Right lobe of liver (tissue), 6 donors: ENCODE results near the gene CD58. TPM values are rescaled to one million over a fixed set of nuclear protein-coding genes. Genes with fewer than 3 reads are reported as not detected.
"Not testable (repeated sequence)": the region's sequence is repeated elsewhere in the genome, so short reads cannot be mapped to it uniquely, and the experiment has no call there.

ENCODE experiments used
- ATAC-seq, 4 donors: fragments of 200-7000 bp; cut with Tn5 transposase; one replicate each; pipeline ENCODE4 v1.9.1; 2020; ENCODE audit warnings: mild to moderate bottlenecking in 4 of 4, moderate library complexity in 4 of 4
- DNase-seq, 3 donors: peaks; one replicate each; pipeline ENCODE4 v3.0.0-alpha.2; 2020
- H3K27ac ChIP-seq, 3 donors: fragments of 200-600 bp; one replicate each; pipeline ENCODE4 v1.8.0; 2022
- H3K27me3 ChIP-seq, 2 donors: fragments of 200-600 bp; one replicate each; pipeline ENCODE4 v1.8.0; 2022
- H3K36me3 ChIP-seq, 4 donors: fragments of 200-600 bp; sonication (generic) in 1 of 4; one replicate each; pipeline versions ENCODE4 v1.5.1 to v1.8.0; 2017 to 2022; ENCODE audit warnings: control low read depth in 1 of 4
- H3K4me1 ChIP-seq, 4 donors: fragments of 200-600 bp; sonication (generic) in 1 of 4; one replicate each; pipeline versions ENCODE4 v1.5.1 to v1.8.0; 2017 to 2022; ENCODE audit warnings: control low read depth in 1 of 4
- H3K4me3 ChIP-seq, 3 donors: fragments of 200-600 bp; one replicate each; pipeline ENCODE4 v1.8.0; 2022
- H3K9me3 ChIP-seq, 4 donors: fragments of 200-600 bp; sonication (generic) in 1 of 4; one replicate each; pipeline versions ENCODE4 v1.5.1 to v1.8.0; 2017 to 2022; ENCODE audit warnings: control low read depth in 1 of 4
- CTCF ChIP-seq, 4 donors: fragments of 200-600 bp in 3 of 4; fragments of 450-650 bp in 1 of 4; IDR thresholded peaks; one replicate each; pipeline versions ENCODE4 v1.5.1 to v1.8.0; 2016 to 2022; ENCODE audit warnings: antibody characterized with exemption in 4 of 4, mild to moderate bottlenecking in 2 of 4
- POLR2A ChIP-seq: fragments of 450-650 bp; IDR thresholded peaks from one replicate; pipeline ENCODE4 v1.6.1; 2017; ENCODE audit warnings: antibody characterized with exemption, mild to moderate bottlenecking
- WGBS: methylation state at CpG from one replicate; pipeline ENCODE4 v1.1.6; 2018; ENCODE audit warnings: low coverage, low lambda C conversion rate; ENCODE audit not compliant: insufficient coverage; ENCODE audit errors: missing lambda C conversion rate; 5-methylcytosine and 5-hydroxymethylcytosine counted together
- intact Hi-C, 2 donors: fragments of 100-400 bp; cut with DNase I; formaldehyde crosslinking; loops; one replicate each; pipeline versions ENCODE4 v1.11.2 to v1.14.1; 2022
- total RNA-seq, 6 experiments: library from RNA; depleted of rRNA in 2 of 6; stranded (reverse); fragments of >200 nt in 2 of 6; fragmentation: NEBNext Ultra II Directional in 3 of 6; extraction: Animal tissue kit (Norgen Biotek cat#: 25700) in 3 of 6; gene quantifications; one replicate each; pipeline versions ENCODE4 v1.1.0 to v1.2.4, GENCODE V29; 2016 to 2023
- donor health status: DM: no; HTN: yes; CAD: no.
- donor health status: DM: no; HTN: no; CAD: no.
- donor health status: DM: no; HTN: no; CAD: no.
- donor health status: DM: no; HTN: yes; CAD: no.
- donor health status: DM: no; HTN: yes; CAD: no.

CD58 gene
- total RNA-seq, 6 experiments from 2014 or later, result 3.5 to 13.8 (median 7.5) TPM

DNA sequence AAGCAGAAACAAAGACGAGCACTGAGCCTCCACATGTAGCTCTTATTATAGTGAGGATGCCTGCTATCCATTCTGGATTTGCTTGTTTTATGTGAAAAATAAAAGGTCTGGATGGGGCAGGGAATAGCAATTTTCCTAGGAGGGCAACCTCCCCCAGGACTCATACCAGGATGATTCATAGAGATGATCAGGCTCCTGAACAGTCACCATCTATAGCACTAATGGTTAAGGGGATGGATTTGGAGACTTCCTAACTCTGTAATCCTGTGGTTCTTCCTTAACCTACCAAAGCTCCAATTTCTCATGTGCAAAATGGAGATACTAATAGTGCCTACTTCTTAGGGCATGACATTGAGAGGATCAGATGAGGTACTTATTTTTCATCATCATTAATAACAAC is 34.5 kb upstream of the CD58 start:
- no peak for TF ChIP-seq CTCF (IDR thresholded peaks at IDR 0.05)
- TF ChIP-seq POLR2A, result no peak
- Histone ChIP-seq H3K4me3 (no peak overlapping the region), H3K36me3 (no peaks in the 10 kb centered on the region), H3K27ac (no peak overlapping the region), H3K27me3 (no peaks in the 10 kb centered on the region), H3K9me3 (no peaks in the 10 kb centered on the region), H3K4me1 (no peaks in the 10 kb centered on the region)
- intact Hi-C loops, result no loop called here
- 67% methylated on average over 1 of the region's 1 CpG for WGBS
- ATAC-seq, result no peak
- no peak for DNase-seq

GRCh38 chr1:116604408-116604807 is 33.6 kb upstream of the CD58 start:
- ATAC-seq, result not testable (repeated sequence)
- 90% methylated on average over 4 of the region's 6 CpGs for WGBS

DNA sequence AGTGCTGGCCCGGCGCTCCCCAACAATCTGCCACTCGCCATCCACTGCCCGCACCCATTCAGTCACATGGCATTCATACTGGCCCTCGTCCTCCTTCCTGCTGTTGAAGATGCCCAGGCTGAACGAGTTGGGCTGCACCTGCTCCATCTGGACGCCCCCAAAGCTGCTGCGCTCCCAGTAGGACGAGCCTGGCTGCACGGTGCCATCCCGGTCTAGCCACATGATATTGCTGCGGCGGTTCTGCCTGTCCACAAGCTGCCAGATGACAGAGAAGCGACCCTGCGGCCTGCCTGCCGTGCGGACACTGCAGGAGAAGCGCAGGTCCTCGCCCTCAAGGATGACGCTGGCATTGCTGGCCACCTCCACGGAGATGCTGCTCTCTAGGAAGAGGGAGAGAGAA is 32.8 kb upstream of the CD58 start:
- H3K27me3 ChIP-seq, H3K4me1 ChIP-seq, ATAC-seq, DNase-seq, H3K9me3 ChIP-seq, H3K4me3 ChIP-seq, intact Hi-C loops, H3K27ac ChIP-seq, H3K36me3 ChIP-seq: not testable (repeated sequence)
- 82% methylated on average over 2 of the region's 21 CpGs for WGBS

More at GRCh38 chr1:116604408-116604807, 33.6 kb upstream of the CD58 start:
- H3K4me1 ChIP-seq, H3K4me3 ChIP-seq, H3K27ac ChIP-seq, DNase-seq, H3K27me3 ChIP-seq, H3K9me3 ChIP-seq, H3K36me3 ChIP-seq, intact Hi-C loops: not testable (repeated sequence)

DNA sequence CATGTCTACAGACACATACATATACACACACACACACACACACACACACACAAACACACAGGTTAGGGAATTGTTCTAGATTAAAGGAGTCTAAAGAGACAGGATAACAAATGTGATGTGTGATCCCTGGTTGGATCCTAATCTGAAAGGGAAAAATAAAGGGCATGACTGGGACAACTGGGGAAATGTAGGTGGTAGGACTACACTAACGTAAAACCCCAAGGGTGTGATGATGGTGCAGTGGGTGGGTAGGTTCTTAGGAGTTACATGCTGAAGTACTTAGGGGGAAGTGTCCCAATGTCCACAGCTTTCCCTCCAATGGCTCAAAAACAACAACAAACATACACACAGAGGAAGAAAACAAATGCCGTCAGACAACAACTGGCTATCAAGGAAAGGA is 28.5 kb upstream of the CD58 start:
- intact Hi-C loops, H3K27ac ChIP-seq, H3K27me3 ChIP-seq, H3K4me3 ChIP-seq, ATAC-seq, H3K36me3 ChIP-seq, H3K9me3 ChIP-seq, DNase-seq: not testable (repeated sequence)
- H3K4me1 ChIP-seq, result peaks cover 0 to 18% (median 5%) of the 10 kb centered on the region in 4 donors
- 71% methylated on average over 1 of the region's 2 CpGs for WGBS

GRCh38 chr1:116598420-116599036 is 27.7 kb upstream of the CD58 start:
- H3K9me3 ChIP-seq, intact Hi-C loops, DNase-seq, ATAC-seq, H3K27me3 ChIP-seq, H3K27ac ChIP-seq, H3K36me3 ChIP-seq, H3K4me3 ChIP-seq: not testable (repeated sequence)
- WGBS, result 90% methylated on average over 5 of the region's 11 CpGs
- H3K4me1 ChIP-seq, result peaks cover 0 to 18% (median 5%) of the 10 kb centered on the region in 4 donors

GRCh38 chr1:116597388-116597787 is 26.6 kb upstream of the CD58 start:
- H3K4me3 ChIP-seq, H3K9me3 ChIP-seq, H3K27ac ChIP-seq, ATAC-seq, intact Hi-C loops, DNase-seq, H3K27me3 ChIP-seq, H3K36me3 ChIP-seq: not testable (repeated sequence)
- 67% methylated on average over 1 of the region's 2 CpGs for WGBS
- peaks cover 0 to 18% (median 5%) of the 10 kb centered on the region in 4 donors for H3K4me1 ChIP-seq

GRCh38 chr1:116596742-116597307 is 26.0 kb upstream of the CD58 start:
- H3K9me3 ChIP-seq, H3K4me3 ChIP-seq, intact Hi-C loops, DNase-seq, H3K27me3 ChIP-seq, H3K36me3 ChIP-seq, H3K27ac ChIP-seq: not testable (repeated sequence)
- peak; percentile 47 to 73 (median 65) for ATAC-seq
- H3K4me1 ChIP-seq, result peaks cover 0 to 18% (median 5%) of the 10 kb centered on the region in 4 donors
- WGBS, result 34% methylated on average over 5 of the region's 5 CpGs
